Osteocyte (in vitro differentiated cells): ENCODE measurements around the gene NSD1. TPM values are rescaled to one million over a fixed set of nuclear protein-coding genes. Genes with fewer than 3 reads are reported as not detected.
A peak's percentile ranks its signal among the peaks of the same experiment; 100 is the strongest.
"Not testable (repeated sequence)": the region's sequence is repeated elsewhere in the genome, so short reads cannot be mapped to it uniquely, and the experiment has no call there.

ENCODE experiments used
- DNase-seq: peaks from one replicate; pipeline ENCODE4 v3.0.0; 2021; ENCODE audit warnings: mixed read lengths; ENCODE audit not compliant: unreplicated experiment; ENCODE audit errors: extremely low spot score
- H3K27ac Mint-ChIP-seq: one replicate; pipeline ENCODE4 v1.8.0; 2021; ENCODE audit warnings: mild to moderate bottlenecking, mixed read lengths; ENCODE audit not compliant: unreplicated experiment
- H3K27me3 Mint-ChIP-seq: one replicate; pipeline ENCODE4 v1.8.0; 2021; ENCODE audit warnings: mixed read lengths; ENCODE audit not compliant: unreplicated experiment
- H3K36me3 Mint-ChIP-seq: one replicate; pipeline ENCODE4 v1.8.0; 2021; ENCODE audit warnings: mixed read lengths; ENCODE audit not compliant: unreplicated experiment
- H3K4me1 Mint-ChIP-seq: one replicate; pipeline ENCODE4 v1.8.0; 2021; ENCODE audit warnings: mixed read lengths; ENCODE audit not compliant: unreplicated experiment
- H3K4me3 Mint-ChIP-seq: one replicate; pipeline ENCODE4 v1.8.0; 2021; ENCODE audit warnings: mild to moderate bottlenecking, moderate library complexity, mixed read lengths; ENCODE audit not compliant: unreplicated experiment
- H3K9me3 Mint-ChIP-seq: one replicate; pipeline ENCODE4 v1.8.0; 2021; ENCODE audit warnings: mixed read lengths; ENCODE audit not compliant: unreplicated experiment
- CTCF ChIP-seq: fragments of 200-600 bp; sonication (generic); IDR thresholded peaks from 2 replicates; pipeline ENCODE4 v1.5.0; 2021; ENCODE audit warnings: antibody characterized with exemption, mild to moderate bottlenecking, moderate library complexity
- total RNA-seq: library from RNA; stranded (reverse); gene quantifications from 2 replicates; pipeline ENCODE4 v1.2.1, GENCODE V29; 2021

The NSD1 gene
- total RNA-seq, 1 donor from 2014 or later = 74.7 TPM

GRCh38 chr5:177146891-177147638 is 13.5 kb downstream of the NSD1 start:
- no peak for DNase-seq
- no peak for TF ChIP-seq CTCF
- peaks cover 32% of the 10 kb centered on the region for H3K36me3 Mint-ChIP-seq
- H3K27ac Mint-ChIP-seq = peak overlapping the region; percentile 71
- H3K27me3 Mint-ChIP-seq = no peaks in the 10 kb centered on the region
- H3K9me3 Mint-ChIP-seq = no peaks in the 10 kb centered on the region
- H3K4me1 Mint-ChIP-seq = peaks cover 11% of the 10 kb centered on the region
- no peak overlapping the region for H3K4me3 Mint-ChIP-seq

GRCh38 chr5:177150061-177150460 is 16.5 kb downstream of the NSD1 start:
- H3K9me3 Mint-ChIP-seq, H3K27me3 Mint-ChIP-seq, H3K4me3 Mint-ChIP-seq, H3K27ac Mint-ChIP-seq, H3K4me1 Mint-ChIP-seq, DNase-seq: not testable (repeated sequence)
- peaks cover 21% of the 10 kb centered on the region for H3K36me3 Mint-ChIP-seq

GRCh38 chr5:177154003-177154643 is 20.6 kb downstream of the NSD1 start:
- Mint-ChIP-seq H3K27ac (no peak overlapping the region), H3K27me3 (no peaks in the 10 kb centered on the region), H3K4me3 (no peak overlapping the region), H3K36me3 (peaks cover 8% of the 10 kb centered on the region), H3K4me1 (no peaks in the 10 kb centered on the region), H3K9me3 (no peaks in the 10 kb centered on the region)
- TF ChIP-seq CTCF = no peak
- no peak for DNase-seq

GRCh38 chr5:177162379-177162778 is 28.8 kb downstream of the NSD1 start:
- peaks cover 5% of the 10 kb centered on the region for H3K36me3 Mint-ChIP-seq
- H3K27ac Mint-ChIP-seq = no peak overlapping the region
- no peak for DNase-seq
- H3K4me3 Mint-ChIP-seq = no peak overlapping the region
- no peaks in the 10 kb centered on the region for H3K9me3 Mint-ChIP-seq
- H3K4me1 Mint-ChIP-seq = no peaks in the 10 kb centered on the region
- TF ChIP-seq CTCF = no peak
- no peaks in the 10 kb centered on the region for H3K27me3 Mint-ChIP-seq

- no peak overlapping the region for H3K27ac Mint-ChIP-seq
- no peaks in the 10 kb centered on the region for H3K4me1 Mint-ChIP-seq
- no peaks in the 10 kb centered on the region for H3K9me3 Mint-ChIP-seq
- DNase-seq = no peak
- no peak overlapping the region for H3K4me3 Mint-ChIP-seq
- no peak for TF ChIP-seq CTCF
- no peaks in the 10 kb centered on the region for H3K27me3 Mint-ChIP-seq
- peaks cover 13% of the 10 kb centered on the region for H3K36me3 Mint-ChIP-seq
Measured at GRCh38 chr5:177163500-177163899, 29.9 kb downstream of the NSD1 start.
